ENCODE results near the gene ADD3.

ADD3 gene

DNA sequence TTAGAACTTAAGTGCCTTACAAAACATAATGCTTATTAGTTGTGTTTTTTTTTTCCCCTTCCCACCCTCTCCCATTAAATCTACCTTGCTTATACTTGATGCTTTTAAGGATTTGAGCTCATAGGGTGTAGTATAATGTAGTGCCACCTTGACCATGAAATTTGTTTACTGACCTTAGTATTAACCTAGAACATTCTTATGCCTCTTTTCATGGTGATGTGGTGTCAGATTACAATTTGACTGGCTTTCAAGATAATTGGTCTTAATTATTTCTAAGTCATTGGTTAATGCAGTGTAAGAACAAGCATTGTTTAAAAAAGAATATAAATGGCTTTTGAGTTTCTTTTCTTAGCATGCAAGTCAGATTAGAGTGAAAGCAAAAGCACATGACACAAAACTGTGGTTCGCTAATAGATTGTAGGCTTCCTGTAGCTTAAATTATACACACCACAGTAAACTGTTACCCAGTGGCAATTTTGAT lies 61.8 kb downstream of the ADD3 start:
- no peak for DNase-seq

- no peak for DNase-seq
These were observed 66.1 kb downstream of the ADD3 start for GRCh38 chr10:110073896-110074295.

GRCh38 chr10:110074298-110074697 lies 66.5 kb downstream of the ADD3 start:
- DNase-seq, result no peak

GRCh38 chr10:110074758-110075671 lies 67.2 kb downstream of the ADD3 start:
- no peak for DNase-seq

DNA sequence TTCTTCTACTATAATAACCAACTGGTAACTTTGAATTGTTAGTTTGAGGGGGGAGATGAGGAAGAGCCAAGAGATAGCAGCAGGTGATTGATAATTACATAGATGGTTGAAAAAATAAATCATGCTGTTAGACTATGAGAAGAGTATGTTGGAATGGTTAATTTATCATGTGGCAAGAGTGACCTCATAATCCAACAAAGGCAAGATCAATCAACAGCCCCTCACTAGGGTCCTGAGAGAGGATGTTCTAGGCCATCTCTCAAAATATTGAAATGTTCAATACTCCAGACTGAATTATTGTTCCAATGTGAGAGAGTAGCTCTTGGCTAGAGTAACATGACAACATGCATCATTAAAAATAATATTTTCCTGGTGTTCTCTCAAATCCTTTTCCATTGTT lies 67.9 kb downstream of the ADD3 start:
- DNase-seq, result no peak

DNA sequence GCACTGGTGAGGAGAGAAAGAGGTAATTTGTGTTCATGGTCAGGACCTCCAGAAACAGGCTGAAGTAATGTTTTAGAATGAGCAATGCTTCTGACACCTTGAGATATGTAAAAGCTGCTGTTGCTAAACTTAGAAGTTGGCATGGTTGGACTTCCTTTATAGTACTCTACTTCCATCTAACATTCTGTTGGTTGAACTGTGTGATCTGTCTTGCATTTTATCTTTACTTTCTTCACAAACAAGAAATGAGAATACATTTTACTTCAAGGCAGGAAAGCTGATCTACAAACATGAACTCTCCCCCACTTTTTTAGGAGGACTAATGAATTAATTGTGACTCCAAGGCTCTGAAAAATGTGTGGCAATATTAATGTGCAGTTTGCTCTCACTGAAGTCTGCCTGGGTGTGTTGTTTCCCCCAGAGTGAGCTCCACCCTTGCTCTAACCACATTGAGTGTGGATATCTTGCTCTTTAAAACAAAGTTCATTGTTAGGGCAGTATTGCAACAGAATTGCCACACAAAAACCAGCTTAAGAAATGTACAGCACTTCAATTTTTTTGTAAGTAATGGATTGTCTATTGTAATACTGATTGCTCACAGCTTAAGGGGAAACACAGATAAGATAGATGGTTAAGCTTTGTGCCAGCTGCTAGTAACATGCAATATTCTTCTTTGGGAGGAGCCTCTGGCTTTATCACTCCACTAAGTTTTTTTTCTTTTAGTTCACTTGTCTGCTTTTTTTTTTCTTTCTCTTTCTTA lies 69.0 kb downstream of the ADD3 start:
- no peak for DNase-seq

DNA sequence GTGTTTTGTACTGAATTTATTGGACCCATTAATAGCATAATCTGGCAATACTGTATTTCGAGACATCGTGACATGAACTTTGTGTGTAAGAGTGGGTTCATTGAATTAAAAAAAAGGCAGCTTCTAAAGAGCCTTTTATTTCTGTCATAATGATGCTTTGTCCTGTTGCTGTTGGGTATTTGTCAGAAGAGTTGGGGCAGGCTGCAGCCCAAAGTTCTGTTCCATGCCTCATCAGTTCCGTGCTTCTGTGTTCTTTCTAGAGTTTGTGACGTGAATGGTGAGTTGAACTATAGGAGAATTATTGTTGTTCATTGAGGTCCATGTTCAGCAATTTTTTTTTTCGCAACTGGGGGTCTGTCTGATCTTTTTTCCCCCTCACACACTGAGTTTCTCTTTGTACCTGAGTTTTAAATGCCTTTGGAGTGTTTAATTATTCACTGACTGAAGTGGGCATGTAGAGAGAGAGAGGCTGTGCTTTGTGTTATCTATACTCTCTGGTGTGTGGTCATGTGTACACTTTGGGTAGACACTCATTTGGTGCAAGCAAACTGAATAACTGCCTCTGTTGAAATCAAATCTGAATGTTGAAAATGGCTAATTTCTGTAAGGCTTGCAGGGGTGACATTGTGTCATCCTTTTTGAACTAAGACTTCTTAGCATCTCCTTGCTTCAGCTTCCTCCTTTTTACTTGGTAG lies 69.8 kb downstream of the ADD3 start:
- DNase-seq, result no peak

DNA sequence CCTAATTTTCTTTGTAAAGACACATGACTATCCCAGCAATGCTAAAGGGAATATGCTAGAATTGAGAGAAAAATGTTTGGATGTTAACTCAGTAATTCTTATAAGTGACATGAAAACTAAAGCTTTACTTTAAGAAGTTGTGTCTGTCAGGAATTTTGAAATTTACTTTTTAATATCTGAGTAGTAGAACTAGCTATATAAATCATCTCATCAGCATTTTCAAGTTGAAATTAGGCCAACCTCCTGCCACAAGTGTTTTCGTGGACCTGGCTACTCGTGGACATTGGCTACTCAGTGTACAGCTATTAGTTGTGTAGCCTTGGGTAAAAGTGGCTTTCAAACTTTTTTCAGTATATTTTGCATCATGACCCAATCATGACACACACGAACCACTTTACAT lies 70.5 kb downstream of the ADD3 start:
- no peak for DNase-seq

GRCh38 chr10:110081911-110082310 lies 74.1 kb downstream of the ADD3 start:
- DNase-seq, result no peak

GRCh38 chr10:110083884-110084283 lies 76.1 kb downstream of the ADD3 start:
- no peak for DNase-seq

- DNase-seq, result no peak
These were observed 79.9 kb downstream of the ADD3 start for GRCh38 chr10:110087682-110088081.

DNA sequence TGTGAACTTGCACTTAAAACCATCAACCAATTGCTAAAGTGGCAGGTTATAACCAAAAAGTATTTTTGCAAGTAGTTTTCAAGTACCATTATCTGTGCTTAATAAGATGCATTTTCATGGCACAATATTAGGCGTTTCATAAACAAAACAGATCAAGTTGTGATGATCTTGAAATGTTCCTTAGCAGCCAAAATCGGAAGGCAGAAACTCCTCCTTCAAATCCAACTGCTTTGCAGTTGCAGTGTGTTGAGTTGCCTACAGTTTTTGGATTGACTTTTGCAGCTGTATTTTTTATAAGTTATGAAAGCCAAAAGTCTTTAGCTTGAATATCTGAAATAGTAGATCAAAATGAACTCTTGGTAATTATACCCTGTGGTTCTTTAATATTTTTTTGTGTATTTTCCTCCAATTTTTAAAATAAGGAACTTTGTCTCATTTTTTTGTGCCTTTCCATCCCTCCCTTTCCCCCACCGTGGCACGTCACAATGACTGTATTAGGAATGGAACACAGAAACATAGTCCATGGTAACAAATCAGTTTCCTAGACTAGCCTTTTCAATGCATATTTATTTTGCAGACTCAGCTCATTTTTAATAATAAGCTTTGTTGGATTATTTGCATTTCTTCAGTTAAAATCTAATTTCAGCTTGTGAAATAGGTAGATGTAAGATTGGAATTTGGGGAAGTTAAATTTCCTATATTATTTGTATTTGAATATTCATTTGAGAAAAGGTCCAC lies 80.8 kb downstream of the ADD3 start:
- no peak for DNase-seq

DNA sequence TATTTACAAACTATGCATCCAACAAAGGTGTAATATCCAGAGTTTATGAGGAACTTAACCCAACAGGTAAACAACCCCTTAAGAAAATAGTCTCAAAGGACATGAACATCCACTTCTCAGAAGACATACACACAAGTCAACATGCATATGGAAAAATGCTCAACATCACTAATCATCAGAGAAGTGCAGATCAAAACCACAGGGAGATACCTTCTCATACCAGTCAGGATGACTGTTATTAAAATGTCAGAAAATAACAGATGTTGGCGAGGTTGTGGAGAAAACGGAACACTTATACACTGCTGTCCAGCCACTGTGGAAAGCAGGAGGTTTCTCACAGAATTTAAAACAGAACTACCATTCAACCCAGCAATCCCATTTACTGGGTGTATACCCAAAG lies 84.0 kb downstream of the ADD3 start:
- no peak for DNase-seq

DNA sequence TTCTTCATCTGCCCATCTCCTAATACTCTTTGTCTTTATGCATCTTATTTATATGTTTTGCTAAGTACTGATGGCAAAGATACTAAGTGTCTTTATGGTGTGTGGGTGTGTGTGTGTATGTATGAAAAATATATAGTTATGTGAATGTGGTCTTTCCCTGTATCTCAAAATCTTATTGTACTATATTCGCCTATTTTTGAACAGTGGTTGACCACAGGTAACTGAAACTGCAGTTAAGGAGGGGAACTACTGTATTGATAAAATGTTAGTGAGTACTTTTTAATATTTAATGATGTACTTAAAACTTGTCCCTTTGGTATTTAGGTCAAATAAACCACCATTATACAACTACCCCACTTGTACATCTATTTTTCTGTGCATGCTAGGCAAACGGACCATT lies 85.9 kb downstream of the ADD3 start:
- DNase-seq, result no peak

GRCh38 chr10:110094786-110095185 lies 87.0 kb downstream of the ADD3 start:
- no peak for DNase-seq

- no peak for DNase-seq
These were observed 93.8 kb downstream of the ADD3 start for GRCh38 chr10:110101464-110102144.

- no peak for DNase-seq
These were observed 96.2 kb downstream of the ADD3 start for GRCh38 chr10:110103921-110104461.

GRCh38 chr10:110105873-110106272 lies 98.1 kb downstream of the ADD3 start:
- no peak for DNase-seq

GRCh38 chr10:110107430-110107829 lies 99.6 kb downstream of the ADD3 start:
- DNase-seq, result no peak

GRCh38 chr10:110107887-110108286 lies 100.1 kb downstream of the ADD3 start:
- DNase-seq, result no peak

GRCh38 chr10:110109511-110109910 lies 101.7 kb downstream of the ADD3 start:
- DNase-seq, result no peak

DNA sequence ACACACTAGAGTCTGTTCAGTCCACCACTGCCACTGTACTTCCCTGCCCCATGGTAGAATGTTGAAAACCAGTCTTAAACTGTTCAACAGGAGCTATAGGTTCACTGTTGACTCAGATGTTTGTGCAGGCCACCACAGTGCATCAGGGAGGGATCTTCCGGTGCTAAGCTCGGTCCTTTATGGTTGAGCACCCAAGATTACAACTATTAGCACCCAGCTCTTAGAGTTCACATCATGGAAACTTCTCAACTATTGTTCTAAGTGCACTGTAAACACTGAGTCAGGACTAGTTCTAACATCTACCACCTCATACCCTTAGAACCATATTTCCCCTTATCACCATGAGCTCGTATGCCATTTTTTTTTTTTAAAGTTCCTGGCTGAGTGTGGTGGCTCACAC lies 102.6 kb downstream of the ADD3 start:
- DNase-seq, result no peak

Data from stimulated activated CD8-positive, alpha-beta memory T cell treated with anti-CD3 and anti-CD28 coated beads, Interleukin-4, amount 100 ng/mL, for 48 hours (primary cell).